Mammary epithelial cell (primary cell): ENCODE data around the gene NUP98.

ENCODE experiments used
- CTCF ChIP-seq, 2 donors: IDR thresholded peaks in 1 of 2; conservative IDR thresholded peaks in 1 of 2; 2 replicates each; pipeline ENCODE4 v1.5.1; 2011 to 2012; ENCODE audit warnings: inconsistent platforms in 2 of 2, low read length in 2 of 2, mild to moderate bottlenecking in 2 of 2, control low read depth in 1 of 2, low read depth in 1 of 2; ENCODE audit not compliant: insufficient read depth in 1 of 2; ENCODE audit errors: extremely low read depth in 1 of 2
- EZH2 ChIP-seq: IDR thresholded peaks from 2 replicates; pipeline ENCODE4 v1.6.1; 2012; ENCODE audit warnings: low read length, inconsistent platforms, borderline replicate concordance

DNA sequence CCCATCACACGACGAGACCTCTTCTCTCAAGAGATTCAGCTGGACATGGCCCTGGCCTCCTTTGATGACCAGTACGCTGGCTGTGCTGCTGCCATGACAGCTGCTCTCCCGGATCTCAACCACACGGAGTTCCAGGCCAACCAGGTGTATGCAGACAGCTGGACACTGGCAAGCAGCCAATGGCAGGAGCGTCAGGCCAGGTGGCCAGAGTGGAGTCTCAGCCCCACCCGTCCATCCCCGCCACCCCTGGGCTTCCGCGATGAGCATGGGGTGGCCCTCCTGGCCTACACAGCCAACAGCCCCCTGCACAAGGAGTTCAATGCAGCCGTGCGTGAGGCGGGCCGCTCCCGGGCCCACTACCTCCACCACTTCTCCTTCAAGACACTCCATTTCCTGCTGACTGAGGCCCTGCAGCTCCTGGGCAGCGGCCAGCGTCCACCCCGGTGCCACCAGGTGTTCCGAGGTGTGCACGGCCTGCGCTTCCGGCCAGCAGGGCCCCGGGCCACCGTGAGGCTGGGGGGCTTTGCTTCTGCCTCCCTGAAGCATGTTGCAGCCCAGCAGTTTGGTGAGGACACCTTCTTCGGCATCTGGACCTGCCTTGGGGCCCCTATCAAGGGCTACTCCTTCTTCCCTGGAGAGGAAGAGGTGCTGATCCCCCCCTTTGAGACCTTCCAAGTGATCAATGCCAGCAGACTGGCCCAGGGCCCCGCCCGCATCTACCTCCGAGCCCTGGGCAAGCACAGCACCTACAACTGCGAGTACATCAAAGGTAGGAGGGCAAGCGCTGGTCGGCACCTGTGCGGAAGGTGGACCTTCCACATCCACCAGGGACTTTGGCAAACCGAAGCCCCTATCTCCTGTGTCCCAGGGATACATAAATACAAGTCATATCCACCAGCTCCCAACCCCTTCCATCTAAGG, 137.5 kb downstream of the NUP98 start:
- TF ChIP-seq CTCF (conservative IDR thresholded peaks at IDR 0.05 in 1 of 2, IDR thresholded peaks at IDR 0.05 in 1 of 2; ENCODE audit: extremely low read depth in 1 of 2, insufficient read depth in 1 of 2, low read depth in 1 of 2, low read length in 2 of 2): no peak
- TF ChIP-seq EZH2: no peak
